ENCODE results near the gene LACTB.

The LACTB gene, protein sequence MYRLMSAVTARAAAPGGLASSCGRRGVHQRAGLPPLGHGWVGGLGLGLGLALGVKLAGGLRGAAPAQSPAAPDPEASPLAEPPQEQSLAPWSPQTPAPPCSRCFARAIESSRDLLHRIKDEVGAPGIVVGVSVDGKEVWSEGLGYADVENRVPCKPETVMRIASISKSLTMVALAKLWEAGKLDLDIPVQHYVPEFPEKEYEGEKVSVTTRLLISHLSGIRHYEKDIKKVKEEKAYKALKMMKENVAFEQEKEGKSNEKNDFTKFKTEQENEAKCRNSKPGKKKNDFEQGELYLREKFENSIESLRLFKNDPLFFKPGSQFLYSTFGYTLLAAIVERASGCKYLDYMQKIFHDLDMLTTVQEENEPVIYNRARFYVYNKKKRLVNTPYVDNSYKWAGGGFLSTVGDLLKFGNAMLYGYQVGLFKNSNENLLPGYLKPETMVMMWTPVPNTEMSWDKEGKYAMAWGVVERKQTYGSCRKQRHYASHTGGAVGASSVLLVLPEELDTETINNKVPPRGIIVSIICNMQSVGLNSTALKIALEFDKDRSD

DNA sequence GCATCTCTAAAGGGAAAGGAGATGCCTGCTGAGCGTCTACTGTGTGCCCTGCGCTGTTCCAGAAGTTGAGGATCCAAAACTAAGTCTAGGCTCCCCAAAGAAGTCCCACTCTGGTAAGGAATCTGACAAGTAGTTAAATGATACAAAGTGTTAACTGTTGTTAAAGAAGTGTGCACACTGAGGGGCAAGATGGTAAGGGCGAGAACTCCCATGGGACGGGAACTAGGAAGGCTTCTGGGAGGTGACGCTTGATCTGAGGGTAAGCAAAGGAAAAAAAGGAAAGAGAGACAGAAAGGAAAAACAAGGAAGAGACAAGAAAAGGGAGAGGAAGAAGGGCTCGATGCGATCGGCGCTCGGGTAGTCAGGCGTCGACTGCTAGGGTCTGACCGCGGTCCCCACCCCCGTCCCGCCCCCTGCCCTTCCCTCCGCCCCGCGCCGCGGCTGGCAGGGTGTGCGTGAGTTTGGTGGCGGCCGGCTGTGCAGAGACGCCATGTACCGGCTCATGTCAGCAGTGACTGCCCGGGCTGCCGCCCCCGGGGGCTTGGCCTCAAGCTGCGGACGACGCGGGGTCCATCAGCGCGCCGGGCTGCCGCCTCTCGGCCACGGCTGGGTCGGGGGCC is at the start of gene LACTB:
LACTB (plus strand) TSS at position 480 of the 620 bp plus-strand sequence; CDS start at position 491, 11 bp downstream.
- peak; percentile 81 for DNase-seq

DNA sequence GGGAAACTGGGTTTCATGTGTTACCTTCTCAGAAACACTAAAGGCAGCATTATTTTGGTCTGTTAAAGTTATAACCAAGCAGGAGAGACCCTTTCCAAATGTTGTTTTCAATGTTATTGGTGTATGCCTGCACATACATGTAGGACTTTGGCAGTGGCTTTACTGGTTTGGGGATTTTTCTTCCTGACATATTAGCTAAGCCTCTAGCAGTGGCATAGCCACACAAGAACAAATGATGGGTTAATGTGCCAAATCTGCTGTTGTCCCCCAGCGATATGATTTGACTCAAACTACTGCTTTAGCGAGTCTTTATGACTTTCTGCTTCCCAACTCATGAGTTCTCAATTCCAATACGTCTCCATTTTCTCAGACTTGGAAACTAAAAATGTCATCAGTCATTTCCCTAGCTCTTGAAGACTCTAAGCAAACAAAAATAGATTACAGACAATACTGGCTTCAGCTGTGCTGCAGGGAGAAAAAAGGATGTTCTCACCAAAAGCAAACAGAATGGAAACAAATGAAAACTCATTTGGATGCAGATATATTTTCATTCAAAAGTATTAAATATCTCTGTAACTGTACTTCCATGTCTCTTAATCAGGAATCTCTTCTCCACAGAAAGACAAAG is 49.5 kb upstream of the LACTB start:
- no peak for DNase-seq

DNA sequence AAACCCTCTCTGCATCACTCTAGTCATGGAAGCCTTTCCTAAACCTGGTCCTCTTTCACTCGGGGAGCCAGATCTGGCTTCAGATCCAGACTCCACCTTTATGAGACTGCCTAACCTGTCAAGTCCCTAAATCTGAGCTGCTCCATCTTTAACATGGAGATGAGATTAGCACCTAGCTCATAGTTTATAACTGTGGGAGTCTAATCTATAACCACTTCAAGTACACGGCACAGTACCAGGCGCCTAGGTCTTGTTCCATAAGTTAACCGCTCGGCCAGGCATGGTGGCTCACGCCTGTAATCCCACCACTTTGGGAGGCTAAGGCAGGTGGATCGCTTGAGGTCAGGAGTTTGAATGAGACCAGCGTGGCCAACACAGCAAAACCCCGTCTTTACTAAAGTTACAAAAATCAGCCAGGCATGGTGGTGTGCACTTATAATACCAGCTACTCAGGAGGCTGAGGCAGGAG is 48.8 kb upstream of the LACTB start:
- no peak for DNase-seq

DNA sequence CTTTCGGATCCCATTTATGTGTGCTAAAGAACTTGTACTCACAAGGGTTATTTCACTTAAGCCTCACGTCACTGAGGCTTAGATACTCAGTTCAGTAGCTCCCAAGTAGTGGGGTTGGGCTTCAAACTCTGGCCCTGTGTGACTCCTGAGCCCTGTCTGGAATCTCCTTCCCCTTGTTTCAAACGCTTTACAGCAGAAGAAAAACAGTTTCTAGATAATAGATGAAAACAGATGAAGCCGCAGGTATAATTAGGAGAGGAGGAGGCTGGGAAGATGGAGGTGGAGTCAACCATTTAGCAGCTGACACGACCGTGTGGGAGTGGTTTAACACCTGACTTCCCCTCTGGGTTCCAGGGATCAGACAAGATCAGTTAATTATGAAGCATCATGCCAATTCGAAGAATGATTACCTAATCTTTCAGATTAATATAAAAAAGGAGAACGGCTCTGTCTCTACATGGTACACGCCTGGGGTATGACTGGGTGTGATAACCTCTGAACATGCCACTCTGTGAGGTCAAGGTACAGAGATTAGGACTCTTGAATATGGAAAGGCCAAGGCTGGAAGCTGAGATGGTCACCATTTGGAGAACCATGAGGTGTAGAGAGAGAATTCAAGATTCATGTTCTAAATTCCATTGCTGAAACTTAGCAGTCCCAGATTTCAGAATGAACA is 48.0 kb upstream of the LACTB start:
- no peak for DNase-seq

DNA sequence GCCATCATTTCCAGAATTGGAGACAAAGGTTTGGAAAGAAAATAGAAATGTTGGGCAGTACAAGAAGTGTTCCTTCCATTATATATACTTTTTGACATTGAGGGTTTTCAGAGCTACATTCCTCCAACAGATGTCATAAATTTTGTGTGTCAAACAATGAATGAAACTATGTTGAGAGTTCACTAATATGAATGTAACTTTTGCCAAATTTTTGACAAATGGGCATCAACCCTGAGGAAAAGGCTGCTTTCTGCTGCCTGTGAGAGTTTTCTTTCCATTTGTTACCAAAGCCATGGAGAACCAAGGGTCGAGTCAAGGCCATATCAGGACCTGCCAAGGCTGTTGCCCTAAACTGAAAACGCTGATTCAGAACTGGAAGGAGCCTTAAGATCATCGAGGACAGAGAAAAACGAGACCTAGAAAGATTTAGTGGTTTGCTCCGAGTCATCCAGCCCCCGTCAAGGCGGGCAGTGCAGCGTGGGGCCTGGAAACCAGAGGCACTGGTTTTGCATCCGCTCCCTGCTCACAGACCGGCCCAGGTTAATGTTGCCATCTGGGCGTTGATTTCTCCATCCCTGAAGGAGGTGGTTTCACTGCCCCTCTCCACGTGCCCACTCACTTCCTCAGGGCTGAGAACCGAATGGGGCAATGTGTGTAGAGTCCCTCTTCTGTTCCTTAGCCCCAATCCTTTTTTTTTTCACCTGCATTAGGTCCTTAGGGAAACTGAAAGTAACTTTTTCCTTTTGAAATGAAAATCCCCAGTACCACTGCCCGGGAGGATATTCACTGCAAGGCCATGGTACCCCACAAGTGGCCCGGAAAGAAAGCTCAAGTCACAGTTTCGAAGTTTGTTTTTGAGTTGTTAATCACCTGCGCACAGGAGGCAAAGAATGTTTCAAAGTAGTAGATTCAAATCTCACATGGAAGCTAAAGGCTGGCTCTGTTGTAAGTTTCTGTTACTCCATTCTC is 46.4 kb upstream of the LACTB start:
- DNase-seq = no peak

DNA sequence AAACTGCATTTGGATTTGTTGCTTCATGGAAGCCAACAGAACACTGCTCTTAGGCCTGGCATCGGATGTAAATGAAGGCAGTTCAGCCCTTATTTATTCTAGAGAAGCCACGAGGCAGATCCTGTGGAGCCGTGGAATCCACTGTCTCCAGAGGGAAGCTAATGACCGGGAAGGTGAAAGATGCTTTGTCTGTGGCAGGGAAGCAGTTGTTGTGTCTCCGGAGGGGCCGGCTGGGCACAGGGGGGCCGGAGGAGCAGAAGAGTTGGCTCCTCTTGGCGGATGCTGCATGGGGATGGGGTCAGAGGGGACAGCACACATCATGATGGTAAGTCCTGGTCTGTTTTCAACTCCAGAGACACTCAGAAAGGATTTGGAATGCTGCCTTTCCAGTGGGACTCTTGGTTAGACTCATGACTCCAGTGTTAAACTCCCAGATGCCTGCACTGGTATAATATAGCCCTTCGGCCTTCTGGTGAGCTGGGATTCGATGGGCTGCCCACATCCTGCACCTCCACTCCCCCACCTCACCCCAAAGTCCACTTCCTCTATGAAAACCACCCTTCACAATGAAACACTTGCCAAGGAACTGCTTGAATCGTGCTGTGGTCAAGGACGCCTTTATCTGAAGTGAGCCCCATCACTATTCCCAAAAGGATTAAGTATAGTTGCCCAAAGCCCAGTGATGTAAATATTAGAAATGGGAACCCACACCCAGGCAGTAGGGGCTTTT is 45.5 kb upstream of the LACTB start:
- no peak for DNase-seq

DNA sequence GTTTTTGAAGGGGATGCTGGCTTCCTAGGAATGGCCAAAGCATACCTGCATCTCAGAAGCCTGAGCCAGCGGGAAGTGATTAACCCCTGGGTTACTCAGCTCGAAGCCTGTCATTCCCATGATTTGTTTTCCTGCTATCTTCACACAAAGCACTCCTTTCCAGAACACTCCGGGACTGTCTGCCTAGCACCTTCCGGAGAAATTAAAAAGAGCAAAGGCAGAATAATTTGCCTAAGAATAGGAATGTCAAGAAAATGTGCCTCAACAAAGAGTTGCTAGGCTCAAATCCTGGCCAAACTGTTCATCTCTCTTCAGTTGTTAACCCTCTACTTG is 45.0 kb upstream of the LACTB start:
- no peak for DNase-seq

DNA sequence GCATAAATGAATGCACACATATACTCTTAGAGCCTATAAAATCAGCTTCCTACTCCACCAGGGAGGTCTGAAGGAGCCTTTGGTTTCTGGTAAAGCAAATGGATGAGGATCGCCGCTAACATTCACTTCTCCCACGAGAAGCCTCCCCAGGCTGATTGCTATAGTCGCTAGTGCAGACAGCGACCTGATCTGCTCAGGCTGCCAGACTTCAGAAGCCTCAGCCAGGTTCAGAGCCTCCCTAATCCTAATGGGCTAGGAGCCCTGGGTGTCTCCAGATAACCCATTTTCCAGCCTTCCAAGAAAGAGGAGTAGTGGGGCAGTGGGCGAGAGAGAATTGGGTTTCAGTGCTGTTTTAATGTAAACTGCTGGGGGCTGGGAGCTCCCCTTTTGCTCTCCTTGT is 43.7 kb upstream of the LACTB start:
- DNase-seq = no peak

DNA sequence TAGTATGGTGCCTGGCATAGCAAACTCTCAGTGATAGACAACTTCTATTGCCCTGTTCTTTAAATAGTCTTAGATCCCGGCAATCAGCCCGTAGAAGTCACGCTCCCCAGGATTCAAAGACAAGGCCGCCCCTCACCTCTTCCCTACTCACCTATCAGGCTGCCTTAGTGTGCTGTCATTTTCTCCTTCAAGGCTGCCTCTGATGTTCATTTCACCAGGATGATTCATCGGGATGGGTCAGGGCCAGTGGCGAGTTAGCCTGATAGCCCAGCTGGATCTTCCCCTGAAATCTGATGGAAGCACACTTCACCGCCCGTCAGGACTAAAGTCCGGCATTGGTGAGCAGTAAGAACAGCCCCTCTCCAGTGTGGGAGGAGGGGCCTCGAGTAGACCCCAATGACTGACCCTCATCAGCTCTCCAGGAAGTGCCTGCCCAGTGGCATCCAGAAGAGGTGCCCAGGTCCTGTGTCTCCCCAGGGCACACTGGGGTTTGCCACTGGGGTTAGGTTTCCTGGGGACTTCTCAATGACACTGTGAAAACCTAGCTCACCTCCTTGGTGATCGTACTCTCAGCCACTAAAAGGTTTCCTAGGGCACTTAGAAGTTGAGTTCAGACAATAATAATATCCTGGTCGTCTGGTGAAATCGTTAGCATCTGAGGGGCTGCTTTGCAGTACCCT is 41.6 kb upstream of the LACTB start:
- no peak for DNase-seq

DNA sequence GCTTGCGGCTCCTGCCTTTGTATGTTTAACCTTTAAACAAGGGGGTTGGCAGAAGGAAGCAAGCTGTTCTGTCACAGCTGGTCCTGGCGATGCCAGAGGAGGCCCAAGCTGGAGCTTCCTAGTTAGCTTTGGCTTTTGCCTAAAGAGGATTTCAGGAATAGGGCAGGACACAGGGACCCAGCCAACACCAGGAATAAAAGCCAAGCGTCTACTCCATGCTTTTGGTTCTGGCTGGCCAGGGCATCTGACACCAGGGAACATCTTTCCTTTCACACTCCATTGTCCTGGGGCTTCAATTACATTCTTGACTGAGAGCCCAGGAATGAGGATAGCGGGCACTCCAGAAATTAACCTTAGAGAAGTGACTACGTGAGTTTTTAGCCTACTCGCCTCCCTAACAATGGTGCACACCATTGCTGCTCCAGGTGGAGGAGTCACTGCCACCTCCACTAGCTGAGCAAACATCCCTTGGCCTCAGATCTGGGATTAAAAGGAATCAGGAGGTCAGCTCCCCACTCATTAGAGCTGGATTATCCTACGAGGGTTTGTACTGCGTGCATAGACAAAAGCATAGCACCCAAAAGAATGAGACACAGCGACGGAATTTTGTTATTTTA is 40.9 kb upstream of the LACTB start:
- DNase-seq = no peak

DNA sequence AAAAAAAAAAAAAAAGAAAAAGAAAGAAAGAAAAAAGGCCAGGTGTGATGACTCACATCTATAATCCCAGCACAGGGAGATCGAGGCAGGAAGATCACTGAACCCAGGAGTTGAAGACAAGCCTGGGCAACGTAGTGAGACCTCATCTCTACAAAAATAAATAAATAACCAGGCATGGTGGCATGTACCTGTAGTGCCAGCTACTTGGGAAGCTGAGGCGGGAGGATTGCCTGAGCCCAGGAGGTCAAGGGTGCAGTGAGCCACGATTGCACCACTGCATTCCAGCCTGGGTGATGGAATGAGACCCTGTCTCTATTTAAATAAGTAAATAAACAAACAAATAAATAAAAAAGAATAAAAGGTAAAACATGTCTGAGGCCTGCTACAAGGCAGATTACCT is 39.3 kb upstream of the LACTB start:
- DNase-seq = no peak

DNA sequence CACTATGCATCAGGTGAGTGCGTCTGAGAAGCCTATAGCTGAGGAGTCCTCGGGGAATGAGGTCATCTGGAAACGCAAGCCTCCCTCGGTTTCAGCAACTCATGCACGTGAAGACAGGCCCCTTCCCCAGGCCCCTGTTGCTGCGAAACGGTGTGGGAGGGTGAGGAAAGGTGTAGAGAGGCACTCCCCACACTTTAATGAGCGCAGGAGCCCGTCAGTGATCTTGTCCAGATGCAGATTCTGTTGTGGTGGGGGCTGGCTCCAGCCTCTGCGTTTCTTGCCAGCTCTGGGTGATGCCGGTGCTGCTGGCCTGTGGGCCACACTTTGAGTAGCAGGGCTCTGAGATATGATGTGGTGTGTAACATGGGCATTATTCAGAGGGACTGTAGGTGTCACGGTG is 38.6 kb upstream of the LACTB start:
- no peak for DNase-seq

DNA sequence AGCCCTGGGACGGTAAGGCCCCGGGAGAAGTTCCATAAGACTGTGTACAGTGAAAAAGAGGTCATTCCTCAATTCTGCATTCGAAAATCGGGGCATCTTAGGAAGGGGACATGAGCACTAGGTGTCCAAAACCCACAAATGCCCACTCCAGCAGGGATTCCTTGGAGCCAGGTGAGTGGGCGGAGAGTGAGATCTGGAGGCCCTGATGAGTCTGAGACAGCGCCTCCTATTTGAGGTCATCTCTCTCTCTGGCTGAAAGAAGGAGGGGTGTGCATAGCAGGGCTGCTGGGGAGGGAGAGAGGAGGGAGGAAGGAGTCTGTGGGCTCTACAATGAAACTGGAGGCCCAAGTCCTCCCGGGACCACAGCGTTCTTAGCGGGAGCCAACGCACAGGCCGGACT is 38.1 kb upstream of the LACTB start:
- no peak for DNase-seq

DNA sequence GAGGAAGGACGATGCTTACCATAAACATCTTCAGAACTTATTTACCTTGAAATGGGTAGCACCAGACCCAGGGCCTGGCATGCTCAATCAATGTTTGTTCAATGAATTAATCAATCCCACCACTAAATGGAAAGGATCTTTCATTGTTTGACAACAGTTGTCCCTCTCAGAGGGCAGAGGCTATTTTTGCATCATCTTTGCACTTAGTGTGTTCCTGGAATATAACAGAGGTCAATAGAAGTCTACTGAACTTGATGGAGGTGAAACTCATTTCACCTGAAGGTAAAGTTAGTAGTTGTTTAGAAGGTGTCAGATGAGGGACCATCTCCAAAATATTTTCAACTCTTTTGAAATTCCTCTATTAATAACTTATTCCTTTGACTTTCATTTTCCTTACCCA is 36.9 kb upstream of the LACTB start:
- DNase-seq = no peak

DNA sequence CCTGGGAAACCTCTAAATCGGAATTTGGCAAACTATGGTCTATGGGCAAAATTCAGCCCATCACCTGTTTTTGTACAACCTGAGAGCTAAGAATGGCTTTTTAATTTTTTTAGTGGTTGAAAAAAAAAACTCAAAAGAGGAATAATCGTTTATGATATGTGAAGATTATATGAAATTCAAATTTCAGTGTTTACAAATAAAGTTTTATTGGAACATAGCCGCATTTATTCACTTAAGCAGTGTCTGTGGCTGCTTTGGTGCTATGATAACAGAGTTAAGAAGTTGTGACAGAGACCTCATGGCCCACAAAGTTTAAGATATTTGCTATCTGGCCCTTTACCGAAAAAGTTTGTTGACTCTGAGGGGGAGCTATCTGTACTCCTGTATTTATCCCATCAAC is 36.4 kb upstream of the LACTB start:
- no peak for DNase-seq

DNA sequence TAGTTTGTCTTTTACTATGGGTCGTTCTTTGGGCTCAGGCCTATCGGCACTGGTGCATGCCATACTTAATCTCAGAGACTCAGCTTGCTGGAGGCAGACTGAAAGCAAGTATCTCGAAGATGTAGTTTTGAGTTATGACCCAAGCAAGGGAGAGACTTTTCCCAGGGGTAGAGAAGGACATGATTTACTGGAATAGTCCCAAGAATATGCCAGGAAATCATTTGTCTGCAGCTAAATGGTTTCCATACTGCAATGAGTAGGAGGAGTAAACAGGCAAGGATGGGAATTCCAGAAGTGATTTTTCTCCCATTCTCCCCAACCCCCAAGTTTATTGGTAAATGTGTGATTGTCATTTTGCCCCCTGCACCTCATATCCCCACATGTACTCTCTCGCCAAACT is 35.4 kb upstream of the LACTB start:
- DNase-seq = no peak

DNA sequence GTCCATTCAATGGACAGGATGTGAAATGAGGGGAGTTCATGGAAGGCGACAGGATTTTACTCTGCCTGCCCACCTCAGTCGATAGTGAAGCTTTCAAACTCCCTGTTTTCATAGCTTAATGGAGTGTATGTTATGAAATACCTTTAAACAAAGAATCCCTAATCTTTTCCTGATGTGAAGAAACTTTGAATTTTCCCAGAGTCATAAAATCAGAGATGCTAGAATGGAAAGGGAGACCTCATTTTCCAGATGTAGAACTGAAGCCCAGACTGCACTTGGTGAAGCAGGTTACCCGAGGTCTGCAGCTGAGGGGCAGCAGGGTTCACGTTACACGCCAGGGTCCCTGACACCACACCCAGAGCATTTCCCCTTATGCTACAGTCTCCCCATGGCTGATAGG is 34.7 kb upstream of the LACTB start:
- DNase-seq = no peak

DNA sequence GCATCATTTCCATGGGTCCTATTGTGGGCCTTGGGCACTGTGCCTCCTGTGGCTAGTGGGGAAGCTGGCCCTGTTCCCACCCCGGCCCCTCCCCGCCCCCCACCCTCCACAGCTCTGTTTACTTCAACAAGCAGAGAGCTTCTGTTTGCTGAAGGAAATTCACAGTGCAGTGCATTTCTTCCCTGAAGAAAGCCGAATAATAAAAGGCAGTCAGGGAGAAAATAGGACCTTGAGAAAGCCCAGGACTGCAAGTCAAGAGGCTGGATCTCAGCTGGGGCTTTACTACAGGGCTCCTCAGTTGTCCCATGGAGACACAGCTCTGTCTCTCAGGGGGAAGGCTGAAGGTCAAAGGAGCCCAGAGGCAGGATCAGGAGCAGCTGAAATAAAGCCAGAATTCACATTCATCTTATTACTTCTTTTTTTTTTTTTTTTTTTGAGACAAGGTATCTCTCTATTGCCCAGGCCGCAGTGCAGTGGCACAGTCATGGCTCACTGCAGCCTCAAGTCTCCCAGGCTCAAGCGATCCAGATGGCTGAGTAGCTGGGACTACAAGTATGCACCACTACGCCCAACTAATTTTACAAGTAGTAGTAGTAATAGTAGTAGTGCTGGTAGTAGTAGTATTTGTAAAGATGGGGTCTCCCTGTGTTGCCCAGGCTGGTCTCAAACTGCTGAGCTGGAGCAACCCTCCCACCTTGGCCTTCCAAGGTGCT is 33.0 kb upstream of the LACTB start:
- no peak for DNase-seq

DNA sequence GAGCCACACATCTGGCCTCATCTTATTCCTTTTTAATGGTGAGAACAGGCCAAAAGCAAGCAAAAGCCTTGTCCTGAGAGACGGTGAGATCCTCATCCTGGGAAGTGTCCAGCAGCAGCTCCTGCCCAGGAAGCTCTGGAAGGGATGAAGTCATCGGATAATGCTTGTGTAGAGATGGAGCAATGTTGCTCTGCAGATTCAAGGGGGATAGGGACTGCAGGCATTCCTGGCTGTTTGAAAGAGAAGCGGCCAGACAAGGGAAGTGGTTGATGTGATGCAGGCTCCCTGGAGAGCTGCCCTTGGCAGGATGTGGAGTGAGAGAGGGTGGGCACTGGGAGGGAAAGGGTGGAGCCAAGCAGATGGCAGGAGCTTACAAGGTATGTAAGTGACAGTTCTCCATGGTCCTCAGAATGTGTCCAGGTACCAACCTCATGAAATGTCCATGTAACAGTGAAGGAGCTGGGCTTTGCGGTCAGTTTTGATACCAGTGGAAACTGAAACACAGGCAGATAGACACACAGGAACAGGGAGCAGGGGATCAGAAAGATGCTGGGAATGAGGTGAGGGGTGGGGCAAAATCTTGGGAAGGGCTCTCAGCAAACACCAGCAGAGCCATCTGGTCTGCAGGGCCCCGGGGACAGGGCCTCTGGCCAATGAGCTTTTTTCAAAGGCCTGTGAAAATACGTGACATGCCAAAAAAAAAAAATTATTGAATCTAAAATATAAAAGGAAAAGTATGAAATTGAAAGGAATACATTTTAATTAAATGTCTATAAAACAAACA is 32.2 kb upstream of the LACTB start:
- no peak for DNase-seq

Measured in amniotic stem cell (primary cell).